HG03342 (cell line): ENCODE data around the gene ZNF701.

Experiments
- ATAC-seq: cut with Tn5 transposase; IDR thresholded peaks from one replicate; pipeline ENCODE4 v1.9.1; 2021; ENCODE audit warnings: mild to moderate bottlenecking, moderate library complexity; ENCODE audit not compliant: unreplicated experiment

The ZNF701 gene

GRCh38 chr19:52635786-52636570 is 65.9 kb downstream of the ZNF701 start:
- no peak for ATAC-seq
